K562 (cell line): ENCODE data around the gene TMEM19. TPM values are rescaled to one million over a fixed set of nuclear protein-coding genes. Genes with fewer than 3 reads are reported as not detected.

Experiments used
- BRD9 ChIP-seq: fragments of 450-650 bp; IDR thresholded peaks from 2 replicates; pipeline ENCODE4 v1.6.1; 2018; ENCODE audit warnings: low read depth; ENCODE audit not compliant: partially characterized antibody
- CCNT2 ChIP-seq: IDR thresholded peaks from 2 replicates; pipeline ENCODE4 v1.6.1; 2011; ENCODE audit warnings: borderline replicate concordance, low read depth, mild to moderate bottlenecking, moderate library complexity, mixed read lengths, low read length; ENCODE audit not compliant: insufficient read length; ENCODE audit errors: extremely low read depth
- EHMT2 ChIP-seq: fragments of 450-650 bp; IDR thresholded peaks from 2 replicates; pipeline ENCODE4 v1.6.1; 2018; ENCODE audit warnings: antibody characterized with exemption
- FOXA1 ChIP-seq: fragments of 450-650 bp; IDR thresholded peaks from 2 replicates; pipeline ENCODE4 v1.6.1; 2016; ENCODE audit warnings: mild to moderate bottlenecking, borderline replicate concordance
- FOXK2 ChIP-seq, 2 experiments: fragments of 450-650 bp; IDR thresholded peaks in 1 of 2; conservative IDR thresholded peaks in 1 of 2; 2 replicates each; pipeline ENCODE4 v1.6.1; 2016; ENCODE audit warnings: low read depth in 2 of 2, mild to moderate bottlenecking in 1 of 2
- HLTF ChIP-seq: fragments of 450-650 bp; IDR thresholded peaks from 2 replicates; pipeline ENCODE4 v1.6.1; 2016
- KDM4B ChIP-seq, 2 experiments: fragments of 450-650 bp in 1 of 2; sonication (generic) in 1 of 2; IDR thresholded peaks; 2 replicates each; pipeline ENCODE4 v1.6.1; 2016 to 2017; ENCODE audit warnings: borderline replicate concordance in 2 of 2, antibody characterized with exemption in 1 of 2, low read depth in 1 of 2, mild to moderate bottlenecking in 1 of 2
- MAFF ChIP-seq: IDR thresholded peaks from 2 replicates; pipeline ENCODE4 v1.6.1; 2012; ENCODE audit warnings: low read length, improper control_type of control experiment
- NFRKB ChIP-seq: fragments of 450-650 bp; IDR thresholded peaks from 2 replicates; pipeline ENCODE4 v1.6.1; 2016; ENCODE audit warnings: low read depth
- PCBP2 ChIP-seq: fragments of 200-400 bp; formaldehyde crosslinking; IDR thresholded peaks from 2 replicates; pipeline ENCODE4 v1.6.1; 2018; ENCODE audit warnings: low read length, low read depth, mild to moderate bottlenecking, moderate library complexity; ENCODE audit not compliant: poor library complexity, severe bottlenecking
- RBFOX2 ChIP-seq: fragments of 200-400 bp; formaldehyde crosslinking; IDR thresholded peaks from 2 replicates; pipeline ENCODE4 v1.6.1; 2017; ENCODE audit warnings: low read depth, mild to moderate bottlenecking, low read length, moderate library complexity
- RHOXF2B ChIP-seq: fragments of 250-450 bp; sonication (Bioruptor Pico); conservative IDR thresholded peaks from 2 replicates; pipeline ENCODE4 v1.5.1; 2021
- SP1 ChIP-seq: sonication (generic); formaldehyde crosslinking; IDR thresholded peaks from 2 replicates; pipeline ENCODE4 v1.8.1; 2022; ENCODE audit warnings: mild to moderate bottlenecking, missing genetic modification reagents
- ZBED1 ChIP-seq: IDR thresholded peaks from 2 replicates; pipeline ENCODE4 v1.6.1; 2014
- polyA plus RNA-seq, 8 experiments: library from polyadenylated mRNA; depleted of rRNA in 4 of 8; stranded (reverse) in 5 of 8; unstranded in 3 of 8; fragments of >200 nt; fragmentation: Nextera tagmentation in 2 of 8; fragmentation: Illumina TruSeq in 1 of 8; extraction: Ambion mirVana in 2 of 8; extraction: Trizol in 1 of 8; gene quantifications; 2 replicates each; pipeline versions ENCODE4 v1.2.1 to v1.2.3, GENCODE V29; 2011 to 2014; ENCODE audit warnings: inconsistent platforms in 1 of 8, missing spikeins in 1 of 8
- total RNA-seq, 7 experiments: library from RNA; depleted of rRNA in 6 of 7; stranded (reverse); fragments of >200 nt in 6 of 7; fragmentation: Illumina TruSeq in 2 of 7; extraction: Trizol in 2 of 7; gene quantifications; 2 replicates each; pipeline versions ENCODE4 v1.2.1 to v1.2.3, GENCODE V29; 2011 to 2021; ENCODE audit warnings: low replicate concordance in 1 of 7
- TF ChIP-seq, protein P1 (sequence below): fragments of 450-650 bp; IDR thresholded peaks from 2 replicates; pipeline ENCODE4 v1.6.1; 2018; ENCODE audit not compliant: partially characterized antibody
- TF ChIP-seq, protein P2 (sequence below): fragments of 450-650 bp; IDR thresholded peaks from 2 replicates; pipeline ENCODE4 v1.6.1; 2017; ENCODE audit warnings: antibody characterized with exemption
- TF ChIP-seq, protein P3 (sequence below), 3 experiments: IDR thresholded peaks in 2 of 3; conservative IDR thresholded peaks in 1 of 3; 2 replicates each; pipeline ENCODE4 v1.5.1; 2011 to 2012; ENCODE audit warnings: low read length in 3 of 3, mild to moderate bottlenecking in 3 of 3, control low read depth in 2 of 3, improper control_type of control experiment in 1 of 3, inconsistent platforms in 1 of 3, low read depth in 1 of 3, mixed read lengths in 1 of 3, moderate library complexity in 1 of 3; ENCODE audit not compliant: insufficient read depth in 2 of 3
- TF ChIP-seq, protein P4 (sequence below): fragments of 250-450 bp; sonication (Bioruptor Pico); IDR thresholded peaks from 2 replicates; pipeline ENCODE4 v1.4.0; 2020; ENCODE audit warnings: mild to moderate bottlenecking, moderate library complexity

TMEM19 gene
- total and polyA plus RNA-seq, 9 of the 15 experiments (the other 6 are each of a cell fraction or from before 2014, with no cell fraction given): 8.2 to 24.2 (median 17.2) TPM

DNA sequence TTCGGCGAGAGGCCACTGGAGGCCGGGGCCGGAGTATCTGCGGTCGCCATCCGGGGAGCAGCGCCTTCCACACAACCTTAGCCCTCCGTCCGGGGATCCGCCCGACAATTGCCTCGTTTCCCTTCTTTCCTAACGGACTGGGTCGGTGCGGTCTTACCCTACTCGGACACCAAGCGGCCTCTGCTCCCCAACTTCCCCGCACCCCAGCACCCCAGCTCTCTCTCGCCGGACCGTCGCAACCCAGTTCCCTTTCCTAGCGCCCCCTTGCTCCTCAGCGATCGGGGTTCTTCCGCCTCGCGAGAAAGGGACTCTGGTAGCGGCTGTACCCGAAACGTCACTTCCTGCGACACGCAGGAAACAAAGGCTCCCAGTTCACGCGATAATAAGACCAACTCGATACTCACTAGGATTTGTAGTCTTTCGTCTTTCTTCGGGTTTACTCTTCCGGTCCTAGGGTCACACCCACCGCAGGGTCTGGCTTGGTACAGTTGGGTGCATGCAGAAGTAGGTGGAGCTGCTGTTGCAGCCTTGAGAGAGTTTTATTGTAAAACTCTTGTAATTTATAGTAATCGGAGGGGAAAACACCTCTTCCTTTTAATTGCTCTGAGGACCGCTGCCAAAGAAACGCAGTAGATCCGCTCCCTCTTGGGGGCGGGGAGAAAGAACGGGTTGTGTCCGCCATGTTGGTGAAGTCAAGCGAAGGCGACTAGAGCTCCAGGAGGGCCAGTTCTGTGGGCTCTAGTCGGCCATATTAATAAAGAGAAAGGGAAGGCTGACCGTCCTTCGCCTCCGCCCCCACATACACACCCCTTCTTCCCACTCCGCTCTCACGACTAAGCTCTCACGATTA lies 22.1 kb upstream of the TMEM19 start, which contains the start of the genes THAP2 and ZFC3H1 (continued):
- TF ChIP-seq, protein P1, sequence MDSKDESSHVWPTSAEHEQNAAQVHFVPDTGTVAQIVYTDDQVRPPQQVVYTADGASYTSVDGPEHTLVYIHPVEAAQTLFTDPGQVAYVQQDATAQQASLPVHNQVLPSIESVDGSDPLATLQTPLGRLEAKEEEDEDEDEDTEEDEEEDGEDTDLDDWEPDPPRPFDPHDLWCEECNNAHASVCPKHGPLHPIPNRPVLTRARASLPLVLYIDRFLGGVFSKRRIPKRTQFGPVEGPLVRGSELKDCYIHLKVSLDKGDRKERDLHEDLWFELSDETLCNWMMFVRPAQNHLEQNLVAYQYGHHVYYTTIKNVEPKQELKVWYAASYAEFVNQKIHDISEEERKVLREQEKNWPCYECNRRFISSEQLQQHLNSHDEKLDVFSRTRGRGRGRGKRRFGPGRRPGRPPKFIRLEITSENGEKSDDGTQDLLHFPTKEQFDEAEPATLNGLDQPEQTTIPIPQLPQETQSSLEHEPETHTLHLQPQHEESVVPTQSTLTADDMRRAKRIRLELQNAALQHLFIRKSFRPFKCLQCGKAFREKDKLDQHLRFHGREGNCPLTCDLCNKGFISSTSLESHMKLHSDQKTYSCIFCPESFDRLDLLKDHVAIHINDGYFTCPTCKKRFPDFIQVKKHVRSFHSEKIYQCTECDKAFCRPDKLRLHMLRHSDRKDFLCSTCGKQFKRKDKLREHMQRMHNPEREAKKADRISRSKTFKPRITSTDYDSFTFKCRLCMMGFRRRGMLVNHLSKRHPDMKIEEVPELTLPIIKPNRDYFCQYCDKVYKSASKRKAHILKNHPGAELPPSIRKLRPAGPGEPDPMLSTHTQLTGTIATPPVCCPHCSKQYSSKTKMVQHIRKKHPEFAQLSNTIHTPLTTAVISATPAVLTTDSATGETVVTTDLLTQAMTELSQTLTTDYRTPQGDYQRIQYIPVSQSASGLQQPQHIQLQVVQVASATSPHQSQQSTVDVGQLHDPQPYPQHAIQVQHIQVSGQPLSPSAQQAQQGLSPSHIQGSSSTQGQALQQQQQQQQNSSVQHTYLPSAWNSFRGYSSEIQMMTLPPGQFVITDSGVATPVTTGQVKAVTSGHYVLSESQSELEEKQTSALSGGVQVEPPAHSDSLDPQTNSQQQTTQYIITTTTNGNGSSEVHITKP: peak; percentile 83
- TF ChIP-seq CCNT2 (no peak), MAFF (peak; percentile 62), KDM4B (IDR thresholded peaks at IDR 0.05; ENCODE audit: borderline replicate concordance in 2 of 2, low read depth in 1 of 2) (no peak), RBFOX2 (peak; percentile 90), ZBED1 (peak; percentile 85; the same call in 1 of the 2 replicates), NFRKB (peak; percentile 96), RHOXF2B (CRISPR knock-in tag) (no peak), FOXK2 (conservative IDR thresholded peaks at IDR 0.05 in 1 of 2, IDR thresholded peaks at IDR 0.05 in 1 of 2; ENCODE audit: low read depth in 2 of 2) (peak; percentile 82 to 86), FOXA1 (no peak), PCBP2 (no peak), HLTF (peak; percentile 85; the same call in 1 of the 2 replicates), EHMT2 (peak; percentile 67), BRD9 (peak; percentile 23), SP1 (CRISPR knock-in tag) (peak; percentile 84)
- TF ChIP-seq, protein P2, sequence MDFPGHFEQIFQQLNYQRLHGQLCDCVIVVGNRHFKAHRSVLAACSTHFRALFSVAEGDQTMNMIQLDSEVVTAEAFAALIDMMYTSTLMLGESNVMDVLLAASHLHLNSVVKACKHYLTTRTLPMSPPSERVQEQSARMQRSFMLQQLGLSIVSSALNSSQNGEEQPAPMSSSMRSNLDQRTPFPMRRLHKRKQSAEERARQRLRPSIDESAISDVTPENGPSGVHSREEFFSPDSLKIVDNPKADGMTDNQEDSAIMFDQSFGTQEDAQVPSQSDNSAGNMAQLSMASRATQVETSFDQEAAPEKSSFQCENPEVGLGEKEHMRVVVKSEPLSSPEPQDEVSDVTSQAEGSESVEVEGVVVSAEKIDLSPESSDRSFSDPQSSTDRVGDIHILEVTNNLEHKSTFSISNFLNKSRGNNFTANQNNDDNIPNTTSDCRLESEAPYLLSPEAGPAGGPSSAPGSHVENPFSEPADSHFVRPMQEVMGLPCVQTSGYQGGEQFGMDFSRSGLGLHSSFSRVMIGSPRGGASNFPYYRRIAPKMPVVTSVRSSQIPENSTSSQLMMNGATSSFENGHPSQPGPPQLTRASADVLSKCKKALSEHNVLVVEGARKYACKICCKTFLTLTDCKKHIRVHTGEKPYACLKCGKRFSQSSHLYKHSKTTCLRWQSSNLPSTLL: no peak
- TF ChIP-seq, protein P3, sequence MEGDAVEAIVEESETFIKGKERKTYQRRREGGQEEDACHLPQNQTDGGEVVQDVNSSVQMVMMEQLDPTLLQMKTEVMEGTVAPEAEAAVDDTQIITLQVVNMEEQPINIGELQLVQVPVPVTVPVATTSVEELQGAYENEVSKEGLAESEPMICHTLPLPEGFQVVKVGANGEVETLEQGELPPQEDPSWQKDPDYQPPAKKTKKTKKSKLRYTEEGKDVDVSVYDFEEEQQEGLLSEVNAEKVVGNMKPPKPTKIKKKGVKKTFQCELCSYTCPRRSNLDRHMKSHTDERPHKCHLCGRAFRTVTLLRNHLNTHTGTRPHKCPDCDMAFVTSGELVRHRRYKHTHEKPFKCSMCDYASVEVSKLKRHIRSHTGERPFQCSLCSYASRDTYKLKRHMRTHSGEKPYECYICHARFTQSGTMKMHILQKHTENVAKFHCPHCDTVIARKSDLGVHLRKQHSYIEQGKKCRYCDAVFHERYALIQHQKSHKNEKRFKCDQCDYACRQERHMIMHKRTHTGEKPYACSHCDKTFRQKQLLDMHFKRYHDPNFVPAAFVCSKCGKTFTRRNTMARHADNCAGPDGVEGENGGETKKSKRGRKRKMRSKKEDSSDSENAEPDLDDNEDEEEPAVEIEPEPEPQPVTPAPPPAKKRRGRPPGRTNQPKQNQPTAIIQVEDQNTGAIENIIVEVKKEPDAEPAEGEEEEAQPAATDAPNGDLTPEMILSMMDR (IDR thresholded peaks at IDR 0.05 in 2 of 3, conservative IDR thresholded peaks at IDR 0.05 in 1 of 3; ENCODE audit: insufficient read depth in 2 of 3, low read depth in 1 of 3, low read length in 3 of 3): peak in 2 of 3 experiments; percentile 50 to 53; a peak in 4 of 6 replicates
- TF ChIP-seq, protein P4, sequence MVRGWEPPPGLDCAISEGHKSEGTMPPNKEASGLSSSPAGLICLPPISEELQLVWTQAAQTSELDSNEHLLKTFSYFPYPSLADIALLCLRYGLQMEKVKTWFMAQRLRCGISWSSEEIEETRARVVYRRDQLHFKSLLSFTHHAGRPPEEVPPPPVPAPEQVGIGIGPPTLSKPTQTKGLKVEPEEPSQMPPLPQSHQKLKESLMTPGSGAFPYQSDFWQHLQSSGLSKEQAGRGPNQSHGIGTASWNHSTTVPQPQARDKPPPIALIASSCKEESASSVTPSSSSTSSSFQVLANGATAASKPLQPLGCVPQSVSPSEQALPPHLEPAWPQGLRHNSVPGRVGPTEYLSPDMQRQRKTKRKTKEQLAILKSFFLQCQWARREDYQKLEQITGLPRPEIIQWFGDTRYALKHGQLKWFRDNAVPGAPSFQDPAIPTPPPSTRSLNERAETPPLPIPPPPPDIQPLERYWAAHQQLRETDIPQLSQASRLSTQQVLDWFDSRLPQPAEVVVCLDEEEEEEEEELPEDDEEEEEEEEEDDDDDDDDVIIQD (CRISPR knock-in tag): no peak
